ENCODE measurements around the gene C9orf85.
"Not testable (repeated sequence)": the region's sequence is repeated elsewhere in the genome, so short reads cannot be mapped to it uniquely, and the experiment has no call there.

The C9orf85 gene, protein sequence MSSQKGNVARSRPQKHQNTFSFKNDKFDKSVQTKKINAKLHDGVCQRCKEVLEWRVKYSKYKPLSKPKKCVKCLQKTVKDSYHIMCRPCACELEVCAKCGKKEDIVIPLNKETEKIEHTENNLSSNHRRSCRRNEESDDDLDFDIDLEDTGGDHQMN

DNA sequence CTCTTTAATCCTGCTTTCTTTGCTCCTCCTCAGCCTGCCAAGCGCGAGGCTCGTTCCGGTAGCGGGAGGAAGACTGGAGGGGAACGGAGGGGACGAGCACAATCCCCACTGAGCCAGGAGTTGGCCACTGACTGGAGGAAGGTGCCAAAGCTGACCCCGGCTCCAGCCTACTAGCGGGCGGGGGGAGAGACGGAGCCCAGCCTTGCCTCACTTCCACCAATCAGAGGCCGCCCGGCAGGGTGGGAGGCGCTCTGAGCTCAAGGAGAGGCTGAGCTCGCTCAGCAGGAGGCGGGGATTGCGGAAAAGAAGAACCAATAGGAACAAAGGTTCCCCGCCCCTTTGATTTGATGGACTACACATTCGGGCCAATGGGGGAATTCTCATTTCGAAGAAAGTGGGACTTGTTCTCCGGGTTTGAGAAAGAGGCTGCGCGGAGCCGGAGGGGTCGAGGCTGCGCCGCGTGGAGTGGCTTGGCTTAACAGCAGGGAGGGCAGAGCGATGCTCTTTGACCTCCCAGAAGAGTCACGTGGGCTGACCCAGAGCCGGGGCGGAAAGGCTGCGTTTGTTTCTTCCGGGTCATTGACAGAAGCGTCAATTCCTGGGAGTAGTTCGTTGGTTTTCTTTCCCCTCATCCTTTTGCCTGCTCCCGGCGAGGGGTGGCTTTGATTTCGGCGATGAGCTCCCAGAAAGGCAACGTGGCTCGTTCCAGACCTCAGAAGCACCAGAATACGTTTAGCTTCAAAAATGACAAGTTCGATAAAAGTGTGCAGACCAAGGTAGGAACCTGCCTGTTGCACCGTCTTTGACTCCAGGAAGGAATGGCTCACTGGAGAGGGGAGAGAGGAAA is at the start of gene C9orf85, which contains the start of gene ABHD17B:
Gene C9orf85, plus strand, starts transcription at position 579 of the 847 bp plus-strand sequence. Its CDS starts 96 bp downstream, at position 675.
Gene ABHD17B, minus strand, starts transcription at position 133 of the 847 bp plus-strand sequence. CDS start 36,113 bp downstream, outside the sequence.
- peak within 1 kb of the TSS; percentile 89 for H3K27ac ChIP-seq
- peak; percentile 97 for DNase-seq (ENCODE audit: low read depth, low spot score)

DNA sequence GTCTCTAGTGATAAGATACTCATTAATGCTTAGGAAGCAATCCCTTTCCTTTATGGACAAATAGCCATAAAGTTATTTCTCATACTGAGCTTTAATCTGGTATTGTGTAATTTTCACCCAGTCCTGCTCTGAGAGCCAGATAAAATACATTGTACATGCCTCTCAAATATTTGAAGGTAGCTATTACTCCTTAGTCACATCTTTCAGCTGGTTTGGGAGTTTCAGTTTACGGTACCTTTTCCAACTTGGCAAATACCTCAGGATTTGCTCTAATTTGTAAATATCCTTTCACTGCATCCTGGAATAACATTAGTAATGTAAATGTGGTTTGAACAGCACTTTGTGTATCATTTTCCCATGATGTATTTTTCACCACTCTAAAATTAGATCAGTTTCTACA is 47.8 kb upstream of the C9orf85 start:
- H3K27ac ChIP-seq, result no peak overlapping the region
- no peak for DNase-seq (ENCODE audit: low read depth, low spot score)

DNA sequence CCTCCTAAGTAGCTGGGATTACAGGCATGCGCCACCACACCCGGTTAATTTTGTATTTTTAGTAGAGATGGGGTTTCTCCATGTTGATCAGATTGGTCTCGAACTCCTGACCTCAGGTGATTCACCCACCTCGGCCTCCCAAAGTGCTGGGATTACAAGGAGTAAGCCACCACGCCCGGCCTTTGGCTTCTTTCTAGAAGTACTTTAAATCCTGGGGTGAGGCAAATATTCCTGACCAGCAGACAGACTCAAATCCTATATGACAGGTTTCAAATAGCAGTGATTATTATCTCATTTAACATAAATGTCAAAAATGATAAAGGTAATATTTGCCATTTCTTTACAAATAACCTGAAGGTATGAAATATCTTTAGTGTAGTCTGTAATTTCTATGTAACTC is 36.1 kb upstream of the C9orf85 start:
- H3K27ac ChIP-seq, result no peak overlapping the region
- no peak for DNase-seq (ENCODE audit: low read depth, low spot score)

DNA sequence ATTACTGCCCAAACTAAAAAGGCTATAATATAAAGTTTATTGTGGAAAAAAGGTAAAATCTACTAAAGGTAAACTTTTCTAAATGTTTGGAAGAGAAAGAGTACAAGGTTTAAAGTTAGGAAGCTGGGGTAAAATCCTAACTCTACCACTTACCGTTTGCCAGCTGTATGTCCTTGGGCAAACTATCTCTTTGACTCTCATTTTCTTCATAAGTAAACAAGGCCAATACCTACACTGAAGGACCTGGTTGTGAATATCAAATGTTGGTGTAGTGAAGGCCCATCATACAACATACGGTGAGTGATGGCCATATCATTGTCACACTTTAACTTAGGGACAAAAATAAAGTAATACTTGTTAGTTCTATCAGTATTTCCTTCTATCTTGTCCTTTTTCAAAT is 35.3 kb upstream of the C9orf85 start:
- no peak for DNase-seq (ENCODE audit: low read depth, low spot score)
- H3K27ac ChIP-seq, result no peak overlapping the region

DNA sequence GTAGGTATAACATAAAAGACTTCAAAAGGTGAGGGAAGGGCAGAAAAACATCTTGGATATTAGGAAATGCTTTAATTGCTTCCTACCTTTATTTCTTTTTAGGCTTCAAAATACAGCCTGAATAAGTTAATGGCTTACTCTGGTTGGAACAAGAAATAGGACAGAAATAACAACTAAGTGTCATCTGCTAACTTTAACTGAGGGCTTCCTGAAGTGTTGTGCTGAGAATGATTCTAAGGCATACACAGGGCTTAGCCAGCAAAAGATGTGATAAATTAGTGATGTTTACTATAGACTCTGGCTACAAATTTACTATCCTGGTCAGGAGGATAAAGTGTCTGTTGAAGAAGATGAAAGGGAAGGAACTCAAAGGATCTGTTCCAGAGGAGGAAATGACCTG is 34.6 kb upstream of the C9orf85 start:
- H3K27ac ChIP-seq, result no peak overlapping the region
- DNase-seq (ENCODE audit: low read depth, low spot score), result no peak

DNA sequence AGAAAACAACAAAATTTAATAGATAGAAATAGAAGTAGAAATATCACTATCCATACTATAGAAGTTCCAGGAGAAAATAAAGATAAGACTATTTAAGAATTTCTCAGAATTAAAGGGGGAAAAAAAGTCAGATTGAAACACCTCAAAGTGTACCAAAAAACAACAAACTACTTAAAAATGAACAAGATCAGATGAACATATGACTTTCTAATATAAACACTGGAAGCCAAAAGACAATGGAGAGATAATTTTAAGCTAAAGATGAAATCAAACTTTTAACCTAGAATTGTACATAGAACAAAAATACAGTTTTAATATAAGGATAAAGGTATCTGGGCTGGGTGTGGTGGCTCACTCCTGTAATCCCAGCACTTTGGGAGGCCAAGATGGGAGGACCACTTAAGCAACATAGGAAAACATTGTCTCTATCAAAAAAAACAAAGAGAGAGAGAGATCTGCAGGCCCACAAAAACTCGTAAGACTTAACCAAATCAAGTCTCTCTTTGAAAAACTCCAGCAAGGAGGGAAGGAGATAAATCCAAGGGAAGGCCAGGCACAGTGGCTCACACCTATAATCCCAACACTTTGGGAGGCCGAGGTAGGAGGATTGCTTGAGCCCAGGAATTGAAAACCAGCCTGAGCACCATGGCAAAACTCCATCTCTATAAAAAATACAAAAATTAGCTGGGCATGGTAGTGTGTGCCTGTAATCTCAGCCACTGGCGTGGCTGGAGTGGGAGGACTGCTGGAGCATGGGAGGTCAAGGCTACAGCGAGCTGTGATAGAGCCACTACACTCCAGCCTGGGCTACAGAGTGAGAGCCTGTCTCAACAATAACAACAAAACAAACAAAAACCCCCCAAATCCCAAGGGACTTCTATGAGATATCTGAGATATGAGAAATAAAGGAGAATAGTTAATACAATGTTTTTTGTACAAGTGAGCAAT is 32.8 kb upstream of the C9orf85 start:
- no peak overlapping the region for H3K27ac ChIP-seq
- no peak for DNase-seq (ENCODE audit: low read depth, low spot score)

DNA sequence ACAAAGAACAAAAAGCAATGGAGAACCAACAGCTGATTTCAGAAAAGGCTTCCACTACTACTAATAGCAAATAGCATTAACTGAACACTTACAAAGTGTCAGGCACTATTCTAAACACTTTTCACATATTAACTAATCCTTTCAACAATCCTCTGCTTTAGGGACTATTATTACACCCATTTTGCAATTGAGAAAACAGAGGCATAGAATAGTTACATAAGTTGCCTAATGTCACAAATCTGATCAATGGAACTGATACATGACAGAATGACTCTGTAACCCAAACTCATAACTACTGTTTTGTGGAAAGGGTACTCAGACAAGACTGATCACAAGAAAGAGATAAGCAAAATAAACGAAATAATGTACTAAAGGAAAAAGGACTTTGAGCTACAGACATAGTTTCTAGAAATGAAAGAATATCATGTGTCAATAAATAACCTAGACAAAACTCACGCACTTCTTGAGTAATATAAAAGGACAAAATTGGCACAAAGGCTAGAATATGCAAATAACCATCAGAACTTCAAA is 31.7 kb upstream of the C9orf85 start:
- H3K27ac ChIP-seq, result no peak overlapping the region
- DNase-seq (ENCODE audit: low read depth, low spot score), result no peak

DNA sequence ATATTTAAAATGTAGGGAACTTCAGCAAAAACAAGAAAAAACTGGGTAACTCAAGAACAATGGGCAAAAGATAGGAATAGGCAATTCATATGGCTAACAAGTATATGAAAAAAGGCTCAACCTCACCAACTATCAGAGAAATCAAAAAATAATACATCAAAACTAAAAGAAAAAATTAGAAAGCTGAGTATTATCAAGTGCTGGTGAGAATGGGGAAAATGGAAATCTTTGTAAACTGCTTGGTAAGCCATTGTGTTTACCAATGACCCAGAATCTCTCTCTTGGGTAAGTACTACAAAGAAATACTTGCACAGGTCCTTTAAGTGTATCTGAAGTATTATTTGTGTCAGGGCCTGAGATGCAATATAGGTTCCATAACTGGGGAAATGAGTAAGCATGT is 27.4 kb upstream of the C9orf85 start:
- DNase-seq (ENCODE audit: low read depth, low spot score), result no peak
- H3K27ac ChIP-seq, result no peak overlapping the region

DNA sequence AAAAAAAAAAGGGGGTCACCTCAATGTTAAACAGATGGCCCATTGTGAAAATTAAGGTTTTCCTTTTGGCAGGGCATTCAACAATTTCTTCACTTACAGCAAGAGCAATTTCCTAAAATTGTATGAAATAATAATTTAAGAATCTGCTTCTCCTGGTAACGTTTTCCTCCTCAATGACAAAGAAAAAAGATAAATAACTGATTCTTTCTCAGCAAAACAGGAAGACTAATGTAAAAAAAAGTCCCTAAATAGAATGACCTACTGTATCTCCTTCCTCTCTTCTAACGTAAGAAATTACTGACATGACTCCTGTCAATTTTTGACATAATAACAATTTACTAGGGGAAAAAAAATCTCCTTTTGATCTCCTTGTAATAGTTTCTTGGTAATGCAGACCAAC is 26.0 kb upstream of the C9orf85 start:
- H3K27ac ChIP-seq, result no peak overlapping the region
- no peak for DNase-seq (ENCODE audit: low read depth, low spot score)

DNA sequence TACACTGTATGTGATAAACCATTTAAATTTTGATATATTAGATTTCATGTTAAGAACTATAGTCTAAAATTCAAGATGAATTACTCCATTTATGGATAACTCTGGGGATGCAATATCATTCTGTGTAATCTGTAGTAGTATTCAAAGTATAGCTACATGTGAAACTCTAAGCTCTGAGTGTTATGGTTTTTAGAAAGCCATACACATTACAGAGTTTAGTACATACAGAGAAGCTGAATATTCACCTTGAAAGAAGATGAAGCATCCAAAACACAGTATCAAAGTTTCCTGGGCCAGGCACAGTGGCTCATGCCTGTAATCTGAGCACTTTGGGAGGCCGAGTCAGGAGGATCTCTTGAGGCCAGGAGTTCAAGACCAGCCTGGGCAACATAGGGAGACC is 25.4 kb upstream of the C9orf85 start:
- no peak for DNase-seq (ENCODE audit: low read depth, low spot score)
- no peak overlapping the region for H3K27ac ChIP-seq

DNA sequence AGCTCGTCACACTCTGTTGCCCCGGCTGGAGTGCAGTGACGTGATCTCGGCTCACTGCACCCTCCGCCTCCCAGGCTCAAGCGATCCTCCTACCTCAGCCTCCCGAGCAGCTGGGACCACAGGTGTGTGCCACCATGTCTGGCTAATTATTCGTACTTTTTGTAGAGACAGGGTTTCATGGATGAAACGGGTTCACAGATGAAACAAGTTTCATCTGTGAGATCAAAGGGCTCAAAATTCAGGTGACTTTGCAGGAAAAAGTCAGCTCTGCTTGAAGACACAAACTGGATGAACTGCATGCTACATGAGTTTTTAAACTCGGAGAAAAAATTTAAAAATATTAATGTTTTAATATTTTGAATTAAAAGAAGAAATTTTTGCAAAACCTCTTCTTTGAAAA is 24.9 kb upstream of the C9orf85 start:
- H3K27ac ChIP-seq, result no peak overlapping the region
- DNase-seq (ENCODE audit: low read depth, low spot score), result no peak

DNA sequence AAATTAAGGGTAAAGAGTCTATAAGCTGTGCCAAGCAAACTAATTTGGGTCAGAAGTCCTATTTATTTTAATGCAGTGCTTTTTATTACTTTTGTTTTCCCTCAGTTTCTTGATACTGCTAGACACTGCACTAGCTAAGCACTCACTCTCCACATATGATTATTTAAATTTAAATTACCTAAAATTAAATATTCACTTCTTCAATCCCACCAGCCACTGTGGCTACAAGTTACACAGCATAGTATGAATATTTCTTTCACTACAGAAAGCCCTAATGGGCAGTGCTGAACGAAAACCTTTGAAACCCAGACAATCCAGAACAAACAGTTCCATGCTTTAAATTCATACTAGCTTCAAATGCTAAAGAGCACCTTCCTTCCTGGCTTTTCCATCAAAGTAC is 24.1 kb upstream of the C9orf85 start:
- DNase-seq (ENCODE audit: low read depth, low spot score), result no peak
- H3K27ac ChIP-seq, result no peak overlapping the region

DNA sequence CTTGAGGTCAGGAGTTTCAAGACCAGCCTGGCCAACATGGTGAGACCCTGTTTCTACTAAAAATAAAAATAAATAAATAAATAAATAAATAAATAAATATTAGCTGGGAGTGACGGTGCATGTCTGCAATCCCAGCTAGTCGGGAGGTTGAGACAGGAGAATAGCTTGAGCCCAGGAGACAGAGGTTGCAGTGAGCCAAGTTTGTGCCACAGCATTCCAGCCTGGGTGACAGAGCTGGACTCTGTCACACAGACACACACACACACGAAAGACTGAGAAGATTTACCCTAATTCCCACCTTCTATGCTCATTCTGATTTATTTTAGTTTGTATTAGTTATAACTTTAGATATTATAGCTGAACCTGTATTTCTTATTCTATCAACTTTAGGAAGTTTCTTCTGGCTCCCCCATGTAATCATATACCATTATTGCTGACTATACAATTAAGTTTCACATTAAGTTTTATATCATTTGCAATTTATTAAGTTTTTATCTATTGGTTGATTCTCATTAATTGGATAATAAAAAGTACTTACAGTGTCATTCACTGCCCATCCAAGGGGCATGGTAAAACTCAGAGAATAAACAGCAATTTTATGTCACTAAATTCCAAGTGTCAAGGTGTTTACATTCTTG is 21.3 kb upstream of the C9orf85 start:
- DNase-seq (ENCODE audit: low read depth, low spot score), result no peak
- H3K27ac ChIP-seq, result no peak overlapping the region

DNA sequence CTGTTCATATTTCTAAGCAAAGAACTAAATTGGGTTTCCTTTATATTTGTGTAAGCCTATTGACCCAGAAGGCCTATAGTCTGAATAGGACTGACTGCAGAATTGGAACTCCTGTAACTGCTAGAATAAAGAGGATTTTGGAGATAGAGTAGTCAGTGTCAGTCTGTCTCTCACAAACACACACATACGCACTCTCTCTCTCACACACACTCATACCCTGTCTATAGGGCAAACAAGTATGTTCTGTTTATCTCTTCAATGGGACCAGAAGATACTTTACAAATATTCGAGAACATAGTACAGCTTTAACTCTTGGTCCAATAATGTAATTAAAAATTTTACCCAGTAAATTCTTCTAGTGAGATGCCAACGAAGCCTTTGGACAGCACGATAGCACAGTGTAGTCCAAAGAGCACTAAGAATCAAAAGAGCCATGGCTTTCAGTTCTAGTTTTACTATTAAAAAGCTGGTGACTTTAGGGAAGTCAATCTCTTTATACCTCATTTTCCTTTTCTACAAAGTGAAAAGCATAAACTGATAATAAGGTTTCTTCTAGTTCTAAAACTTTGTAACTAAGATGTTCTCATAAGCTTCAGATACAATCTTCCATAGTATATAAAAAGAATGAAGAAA is 19.8 kb upstream of the C9orf85 start:
- no peak for DNase-seq (ENCODE audit: low read depth, low spot score)

DNA sequence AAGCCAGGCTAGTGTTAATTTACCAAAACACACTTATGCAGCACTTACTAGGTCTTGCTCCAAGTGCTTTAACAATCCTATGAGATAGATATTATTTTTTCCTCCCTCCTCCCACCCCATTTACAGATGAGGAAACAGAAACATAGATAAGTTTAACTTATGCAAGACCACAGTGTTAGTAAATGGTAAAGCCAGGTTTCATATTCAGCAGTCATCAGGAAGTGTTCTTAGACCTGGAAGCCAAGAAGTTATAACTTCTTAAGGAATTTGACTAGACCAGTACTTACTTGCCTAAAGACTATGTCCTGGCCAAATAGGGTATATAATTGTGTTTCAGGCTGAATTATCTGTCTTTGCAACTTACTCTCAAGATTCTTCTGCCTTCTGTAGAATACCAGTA is 16.3 kb upstream of the C9orf85 start:
- peak; percentile 39 for DNase-seq (ENCODE audit: low read depth, low spot score)
- H3K27ac ChIP-seq, result peak overlapping the region; percentile 59

More for the DNA sequence above, 19.8 kb upstream of the C9orf85 start:
- H3K27ac ChIP-seq, result no peak overlapping the region

DNA sequence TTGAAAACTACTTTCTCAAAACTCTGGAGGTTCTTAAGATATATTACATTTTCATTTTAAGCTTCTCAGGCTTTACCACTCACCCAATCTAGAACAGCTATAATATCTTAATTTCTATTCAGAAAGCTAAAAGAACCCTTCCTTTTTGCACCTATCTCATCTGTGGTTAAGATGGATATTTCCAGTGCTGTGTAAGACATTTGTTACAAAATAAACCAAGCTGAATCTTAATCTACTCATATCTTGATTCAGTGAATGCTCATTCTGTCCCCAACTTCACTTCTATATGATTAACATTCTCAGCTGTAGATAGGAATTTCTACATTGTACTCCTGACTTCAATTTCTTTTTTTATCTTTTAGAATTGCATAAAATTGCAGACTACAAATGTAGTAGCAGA is 15.5 kb upstream of the C9orf85 start:
- H3K27ac ChIP-seq, result peak overlapping the region; percentile 59
- no peak for DNase-seq (ENCODE audit: low read depth, low spot score)

DNA sequence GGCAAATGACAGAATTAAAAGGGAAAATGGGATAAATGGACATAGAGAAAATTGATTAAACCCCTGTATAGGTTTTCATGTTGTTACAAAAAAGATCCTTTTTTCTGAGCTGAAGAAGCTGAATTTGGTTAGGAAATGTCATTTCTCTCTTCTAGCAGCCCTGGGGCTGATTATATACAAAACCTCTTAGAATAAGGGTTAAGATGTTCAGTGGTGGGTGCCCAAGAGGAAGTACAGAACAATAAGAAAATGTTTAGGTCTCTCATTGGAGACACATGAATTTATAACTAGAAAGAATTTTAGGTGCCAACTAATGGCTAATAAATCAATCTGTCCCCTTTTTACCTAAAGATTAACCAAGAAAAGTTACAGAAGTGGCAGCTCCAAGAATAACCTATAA is 14.7 kb upstream of the C9orf85 start:
- no peak overlapping the region for H3K27ac ChIP-seq
- no peak for DNase-seq (ENCODE audit: low read depth, low spot score)

DNA sequence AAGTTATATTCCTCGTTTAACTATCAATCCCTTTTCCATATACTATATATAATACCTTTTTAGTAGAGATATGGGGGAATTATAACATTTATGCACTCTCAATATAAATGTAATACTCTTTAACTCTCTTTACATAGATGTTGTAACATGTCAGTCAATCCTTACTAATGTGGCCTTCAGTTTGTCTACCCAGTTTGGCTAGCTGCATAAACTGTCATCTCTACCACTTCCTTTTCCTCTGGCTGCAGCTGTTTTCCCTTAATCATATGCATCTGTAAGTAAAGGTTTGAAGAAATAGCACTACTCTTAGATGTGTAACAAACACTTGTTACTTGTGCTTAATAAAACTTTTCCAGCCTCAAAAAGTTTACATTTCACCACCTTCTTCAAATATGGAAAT is 13.9 kb upstream of the C9orf85 start:
- H3K27ac ChIP-seq, result no peak overlapping the region
- no peak for DNase-seq (ENCODE audit: low read depth, low spot score)

DNA sequence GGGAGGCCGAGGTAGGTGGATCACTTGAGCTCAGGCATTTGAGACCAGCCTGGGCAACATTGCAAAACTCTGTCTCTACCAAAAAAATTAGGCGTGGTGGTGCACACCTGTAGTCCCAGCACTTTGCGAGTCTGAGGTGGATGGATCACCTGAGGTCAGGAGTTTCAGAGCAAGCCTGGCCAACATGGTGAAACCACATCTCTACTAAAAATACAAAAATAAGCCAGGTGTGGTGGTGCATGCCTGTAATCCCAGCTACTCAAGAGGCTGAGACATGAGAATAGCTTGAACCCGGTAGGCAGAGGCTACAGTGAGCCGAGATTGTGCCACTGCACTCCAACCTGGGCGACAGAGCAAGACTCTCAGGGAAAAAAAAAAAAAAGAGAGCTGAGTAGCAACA is 12.7 kb upstream of the C9orf85 start:
- H3K27ac ChIP-seq, result not testable (repeated sequence)

More for the DNA sequence above, 12.7 kb upstream of the C9orf85 start:
- DNase-seq (ENCODE audit: low read depth, low spot score), result not testable (repeated sequence)
